HepG2 (cell line): ENCODE results near the gene ARHGAP26.

Source experiments
- CTCF ChIP-seq: sonication (generic); formaldehyde crosslinking; IDR thresholded peaks from 2 replicates; pipeline ENCODE4 v1.5.0; 2020; ENCODE audit warnings: mild to moderate bottlenecking, missing genetic modification reagents, moderate library complexity
- NR2C2 ChIP-seq: sonication (generic); formaldehyde crosslinking; IDR thresholded peaks from 2 replicates; pipeline ENCODE4 v1.4.0; 2020; ENCODE audit warnings: missing genetic modification reagents, mild to moderate bottlenecking, moderate library complexity, borderline replicate concordance
- POLR2AphosphoS2 ChIP-seq: IDR thresholded peaks from 2 replicates; pipeline ENCODE4 v1.6.1; 2011; ENCODE audit warnings: low read depth, low read length, improper control_type of control experiment
- RXRA ChIP-seq: sonication (generic); formaldehyde crosslinking; IDR thresholded peaks from 2 replicates; pipeline ENCODE4 v1.5.1; 2020; ENCODE audit warnings: missing genetic modification reagents
- TRIM24 ChIP-seq: sonication (generic); formaldehyde crosslinking; IDR thresholded peaks from 2 replicates; pipeline ENCODE4 v1.8.0; 2022; ENCODE audit warnings: mild to moderate bottlenecking, missing genetic modification reagents
- ZNF446 ChIP-seq: sonication (generic); formaldehyde crosslinking; IDR thresholded peaks from 2 replicates; pipeline ENCODE4 v1.5.0; 2020; ENCODE audit warnings: mild to moderate bottlenecking, missing genetic modification reagents

GRCh38 chr5:143243103-143243502 lies 472.9 kb downstream of the ARHGAP26 start:
- no peak for TF ChIP-seq RXRA (CRISPR knock-in tag)
- TF ChIP-seq NR2C2: no peak
- TF ChIP-seq CTCF: no peak
- TF ChIP-seq ZNF446 (CRISPR knock-in tag): no peak
- TF ChIP-seq POLR2AphosphoS2: no peak
- TF ChIP-seq TRIM24 (CRISPR knock-in tag): no peak
